GM18498 (cell line): ENCODE data around the gene THRB.
"Not testable (repeated sequence)": the region's sequence is repeated elsewhere in the genome, so short reads cannot be mapped to it uniquely, and the experiment has no call there.

Source experiments
- ATAC-seq: cut with Tn5 transposase; IDR thresholded peaks from one replicate; pipeline ENCODE4 v1.9.1; 2021; ENCODE audit warnings: mild to moderate bottlenecking, moderate library complexity; ENCODE audit not compliant: unreplicated experiment

Gene THRB

GRCh38 chr3:24128199-24129005 lies 366.2 kb downstream of the THRB start:
- no peak for ATAC-seq

- no peak for ATAC-seq
Observed at GRCh38 chr3:24123596-24123995, 371.1 kb downstream of the THRB start.

- no peak for ATAC-seq
Observed at GRCh38 chr3:24120434-24120833, 374.2 kb downstream of the THRB start.

- no peak for ATAC-seq
Observed at GRCh38 chr3:24119321-24119751, 375.3 kb downstream of the THRB start.

- ATAC-seq: no peak
Observed at GRCh38 chr3:24117508-24117907, 377.1 kb downstream of the THRB start.

- ATAC-seq: no peak
Observed at GRCh38 chr3:24111711-24112110, 382.9 kb downstream of the THRB start.

- ATAC-seq: no peak
Observed at GRCh38 chr3:24110051-24110450, 384.6 kb downstream of the THRB start.

- no peak for ATAC-seq
Observed at GRCh38 chr3:24101676-24102168, 392.9 kb downstream of the THRB start.

- ATAC-seq: no peak
Observed at GRCh38 chr3:24100696-24101402, 393.8 kb downstream of the THRB start.

- no peak for ATAC-seq
Observed at GRCh38 chr3:24096695-24097290, 397.9 kb downstream of the THRB start.

- ATAC-seq: no peak
Observed at GRCh38 chr3:24096271-24096670, 398.4 kb downstream of the THRB start.

GRCh38 chr3:24094818-24095217 lies 399.8 kb downstream of the THRB start:
- ATAC-seq: not testable (repeated sequence)

GRCh38 chr3:24088782-24089181 lies 405.9 kb downstream of the THRB start:
- peak; percentile 84 for ATAC-seq

GRCh38 chr3:24087469-24087868 lies 407.2 kb downstream of the THRB start:
- ATAC-seq: no peak

- ATAC-seq: no peak
Observed at GRCh38 chr3:24086617-24087404, 407.8 kb downstream of the THRB start.

- no peak for ATAC-seq
Observed at GRCh38 chr3:24086206-24086605, 408.4 kb downstream of the THRB start.

GRCh38 chr3:24072193-24072592 lies 422.5 kb downstream of the THRB start:
- ATAC-seq: no peak

- ATAC-seq: no peak
Observed at GRCh38 chr3:24069045-24069444, 425.6 kb downstream of the THRB start.

GRCh38 chr3:24067483-24067882 lies 427.2 kb downstream of the THRB start:
- no peak for ATAC-seq
